ENCODE results near the gene IQCN. TPM values are rescaled to one million over a fixed set of nuclear protein-coding genes. Genes with fewer than 3 reads are reported as not detected.
A peak's percentile ranks its signal among the peaks of the same experiment; 100 is the strongest.

IQCN gene
- total and polyA plus RNA-seq, 4 experiments from 2014 or later, result 0.13 to 5.8 (median 3.6) TPM

GRCh38 chr19:18253130-18253529 is 21.1 kb downstream of the IQCN start:
- H3K9me3 ChIP-seq (ENCODE audit: control insufficient read depth in 1 of 2, low read length in 2 of 2), result no peaks in the 10 kb centered on the region
- H3K27ac ChIP-seq (ENCODE audit: low read depth, low read length), result no peak overlapping the region
- H3K36me3 Mint-ChIP-seq, result no peaks in the 10 kb centered on the region
- intact Hi-C loops (cut with micrococcal nuclease), result loop anchor here (2.0 kb wide), 2 partner anchors 246 to 314 kb away; no protein-coding TSS in a partner anchor
- no peaks in the 10 kb centered on the region for H3K36me3 ChIP-seq (ENCODE audit: insufficient read depth, low read length)
- H3K27me3 ChIP-seq (ENCODE audit: insufficient read depth, low read length), result no peaks in the 10 kb centered on the region
- H3K4me3 ChIP-seq (ENCODE audit: low read length in 2 of 2), result no peak overlapping the region
- no peaks in the 10 kb centered on the region for H3K4me1 ChIP-seq (ENCODE audit: insufficient read depth, low read length)
- H3K27ac Mint-ChIP-seq, result peak overlapping the region in 1 of 7 donors; percentile 7
- CTCF ChIA-PET (ENCODE audit: partially characterized antibody), result interaction anchor here (0.7 to 10.5 kb wide), 19 partner anchors 8 to 194 kb away, joined by 3 to 150 read pairs (median 8); partner anchors contain the start of genes IQCN, MPV17L2 and RAB3A
- peak overlapping the region in 1 of 8 donors; percentile 2 for H3K4me3 Mint-ChIP-seq
- no peaks in the 10 kb centered on the region for H3K9me3 Mint-ChIP-seq
- DNase-seq, result no peak
- H3K4me1 Mint-ChIP-seq, result peaks cover 1 to 7% (median 5%) of the 10 kb centered on the region in 4 donors
- POLR2A ChIA-PET (ENCODE audit: partially characterized antibody), result interaction anchor here (0.7 to 1.9 kb wide), 4 partner anchors 27 to 61 kb away, joined by 3 to 12 read pairs (median 4); partner anchors contain the start of gene RAB3A
- peaks cover 4 to 9% of the 10 kb centered on the region in 2 donors for H3K27me3 Mint-ChIP-seq

- POLR2A ChIA-PET (ENCODE audit: partially characterized antibody), result interaction anchor here (0.8 to 1.9 kb wide), 6 partner anchors 44 to 161 kb away, joined by 3 to 12 read pairs (median 4); partner anchors contain the start of genes MPV17L2 and RAB3A
Measured at GRCh38 chr19:18252370-18252717, 21.9 kb downstream of the IQCN start.

GRCh38 chr19:18251587-18252369 is 22.5 kb downstream of the IQCN start:
- no peaks in the 10 kb centered on the region for H3K9me3 Mint-ChIP-seq
- Histone ChIP-seq H3K36me3 (ENCODE audit: insufficient read depth, low read length) (no peaks in the 10 kb centered on the region), H3K4me3 (ENCODE audit: low read length in 2 of 2) (no peak overlapping the region), H3K27ac (ENCODE audit: low read depth, low read length) (no peak overlapping the region), H3K27me3 (ENCODE audit: insufficient read depth, low read length) (no peaks in the 10 kb centered on the region), H3K9me3 (ENCODE audit: control insufficient read depth in 1 of 2, low read length in 2 of 2) (no peaks in the 10 kb centered on the region), H3K4me1 (ENCODE audit: insufficient read depth, low read length) (no peaks in the 10 kb centered on the region)
- no peak overlapping the region for H3K4me3 Mint-ChIP-seq
- no peaks in the 10 kb centered on the region for H3K36me3 Mint-ChIP-seq
- ChIA-PET CTCF (ENCODE audit: partially characterized antibody) (interaction anchor here (0.6 to 10.5 kb wide), 30 partner anchors 8 to 313 kb away, joined by 3 to 150 read pairs (median 5); partner anchors contain the start of genes IFI30, IQCN, MPV17L2 and RAB3A), POLR2A (ENCODE audit: partially characterized antibody) (interaction anchor here (0.6 to 1.9 kb wide), 6 partner anchors 43 to 161 kb away, joined by 3 to 12 read pairs (median 4); partner anchors contain the start of gene MPV17L2)
- H3K27me3 Mint-ChIP-seq, result peaks cover 4 to 9% of the 10 kb centered on the region in 2 donors
- peak; percentile 74 to 79 (median 76) for DNase-seq
- peak overlapping the region in 2 of 7 donors; percentile 4 to 66 for H3K27ac Mint-ChIP-seq
- peaks cover 1 to 7% (median 5%) of the 10 kb centered on the region in 4 donors for H3K4me1 Mint-ChIP-seq
- intact Hi-C loops (cut with micrococcal nuclease), result loop anchor here (1.0 to 2.0 kb wide), 9 partner anchors 43 to 313 kb away; partner anchors contain the start of gene RAB3A

More at GRCh38 chr19:18252370-18252717, 21.9 kb downstream of the IQCN start:
- H3K27ac ChIP-seq (ENCODE audit: low read depth, low read length), result no peak overlapping the region
- H3K36me3 ChIP-seq (ENCODE audit: insufficient read depth, low read length), result no peaks in the 10 kb centered on the region
- no peaks in the 10 kb centered on the region for H3K4me1 ChIP-seq (ENCODE audit: insufficient read depth, low read length)
- H3K27me3 Mint-ChIP-seq, result peaks cover 4 to 9% of the 10 kb centered on the region in 2 donors
- no peak overlapping the region for H3K4me3 Mint-ChIP-seq
- DNase-seq, result no peak
- no peaks in the 10 kb centered on the region for H3K36me3 Mint-ChIP-seq
- no peaks in the 10 kb centered on the region for H3K27me3 ChIP-seq (ENCODE audit: insufficient read depth, low read length)
- CTCF ChIA-PET (ENCODE audit: partially characterized antibody), result interaction anchor here (0.7 to 10.5 kb wide), 28 partner anchors 8 to 314 kb away, joined by 3 to 150 read pairs (median 6); partner anchors contain the start of genes IFI30, IQCN, MPV17L2 and RAB3A
- H3K4me1 Mint-ChIP-seq, result peaks cover 1 to 7% (median 5%) of the 10 kb centered on the region in 4 donors
- no peaks in the 10 kb centered on the region for H3K9me3 Mint-ChIP-seq
- peak overlapping the region in 1 of 7 donors; percentile 66 for H3K27ac Mint-ChIP-seq
- intact Hi-C loops (cut with micrococcal nuclease), result loop anchor here (1.0 to 2.0 kb wide), 7 partner anchors 44 to 314 kb away; no protein-coding TSS in a partner anchor
- H3K4me3 ChIP-seq (ENCODE audit: low read length in 2 of 2), result no peak overlapping the region
- no peaks in the 10 kb centered on the region for H3K9me3 ChIP-seq (ENCODE audit: control insufficient read depth in 1 of 2, low read length in 2 of 2)

GRCh38 chr19:18249834-18250233 is 24.4 kb downstream of the IQCN start:
- Histone ChIP-seq H3K27me3 (ENCODE audit: insufficient read depth, low read length) (no peaks in the 10 kb centered on the region), H3K36me3 (ENCODE audit: insufficient read depth, low read length) (no peaks in the 10 kb centered on the region), H3K4me3 (ENCODE audit: low read length in 2 of 2) (no peak overlapping the region), H3K27ac (ENCODE audit: low read depth, low read length) (no peak overlapping the region), H3K4me1 (ENCODE audit: insufficient read depth, low read length) (no peaks in the 10 kb centered on the region), H3K9me3 (ENCODE audit: control insufficient read depth in 1 of 2, low read length in 2 of 2) (no peaks in the 10 kb centered on the region)
- ChIA-PET CTCF (ENCODE audit: partially characterized antibody) (interaction anchor here (0.7 to 10.5 kb wide), 13 partner anchors 10 to 433 kb away, joined by 3 to 150 read pairs (median 4); partner anchors contain the start of genes KXD1, MPV17L2 and RAB3A), POLR2A (ENCODE audit: partially characterized antibody) (interaction anchor here (0.9 kb wide), 1 partner anchor 58 kb away, joined by 4 read pairs; no protein-coding TSS in a partner anchor)
- intact Hi-C loops (cut with micrococcal nuclease), result loop anchor here (2.0 kb wide), 1 partner anchor 137 kb away; no protein-coding TSS in a partner anchor
- Mint-ChIP-seq H3K36me3 (no peaks in the 10 kb centered on the region), H3K4me1 (peaks cover 1 to 5% (median 3%) of the 10 kb centered on the region in 4 donors), H3K27ac (no peak overlapping the region), H3K27me3 (peaks cover 4 to 7% of the 10 kb centered on the region in 2 donors), H3K9me3 (no peaks in the 10 kb centered on the region), H3K4me3 (no peak overlapping the region)
- no peak for DNase-seq

GRCh38 chr19:18245297-18245696 is 29.0 kb downstream of the IQCN start:
- no peak overlapping the region for H3K27ac Mint-ChIP-seq
- intact Hi-C loops (cut with micrococcal nuclease), result no loop called here
- no peaks in the 10 kb centered on the region for H3K27me3 Mint-ChIP-seq

GRCh38 chr19:18239303-18239702 is 34.9 kb downstream of the IQCN start:
- Histone ChIP-seq H3K36me3 (ENCODE audit: insufficient read depth, low read length) (no peaks in the 10 kb centered on the region), H3K4me3 (ENCODE audit: low read length in 2 of 2) (no peak overlapping the region), H3K4me1 (ENCODE audit: insufficient read depth, low read length) (no peaks in the 10 kb centered on the region), H3K27me3 (ENCODE audit: insufficient read depth, low read length) (peaks cover 6% of the 10 kb centered on the region), H3K9me3 (ENCODE audit: control insufficient read depth in 1 of 2, low read length in 2 of 2) (no peaks in the 10 kb centered on the region), H3K27ac (ENCODE audit: low read depth, low read length) (no peak overlapping the region)
- POLR2A ChIA-PET (ENCODE audit: partially characterized antibody), result no interaction called here
- no peaks in the 10 kb centered on the region for H3K36me3 Mint-ChIP-seq
- CTCF ChIA-PET (ENCODE audit: partially characterized antibody), result interaction anchor here (1.1 kb wide), 1 partner anchor 11 kb away, joined by 4 read pairs; no protein-coding TSS in a partner anchor
- intact Hi-C loops (cut with micrococcal nuclease), result no loop called here
- no peak overlapping the region for H3K4me3 Mint-ChIP-seq
- no peaks in the 10 kb centered on the region for H3K9me3 Mint-ChIP-seq
- H3K4me1 Mint-ChIP-seq, result no peaks in the 10 kb centered on the region
- H3K27me3 Mint-ChIP-seq, result peaks cover 15 to 25% of the 10 kb centered on the region in 2 donors
- DNase-seq, result no peak
- H3K27ac Mint-ChIP-seq, result no peak overlapping the region

More at GRCh38 chr19:18245297-18245696, 29.0 kb downstream of the IQCN start:
- ChIA-PET POLR2A (ENCODE audit: partially characterized antibody) (interaction anchor here (0.6 kb wide), 1 partner anchor 158 kb away, joined by 3 read pairs; no protein-coding TSS in a partner anchor), CTCF (ENCODE audit: partially characterized antibody) (interaction anchor here (1.1 to 2.2 kb wide), 4 partner anchors 9 to 53 kb away, joined by 3 to 6 read pairs (median 6); partner anchors contain the start of gene MPV17L2)
- no peak for DNase-seq
- H3K36me3 Mint-ChIP-seq, result no peaks in the 10 kb centered on the region
- H3K4me3 Mint-ChIP-seq, result no peak overlapping the region
- no peaks in the 10 kb centered on the region for H3K4me1 ChIP-seq (ENCODE audit: insufficient read depth, low read length)
- no peak overlapping the region for H3K4me3 ChIP-seq (ENCODE audit: low read length in 2 of 2)
- no peak overlapping the region for H3K27ac ChIP-seq (ENCODE audit: low read depth, low read length)
- H3K4me1 Mint-ChIP-seq, result no peaks in the 10 kb centered on the region
- H3K9me3 ChIP-seq (ENCODE audit: control insufficient read depth in 1 of 2, low read length in 2 of 2), result no peaks in the 10 kb centered on the region
- no peaks in the 10 kb centered on the region for H3K36me3 ChIP-seq (ENCODE audit: insufficient read depth, low read length)
- no peaks in the 10 kb centered on the region for H3K27me3 ChIP-seq (ENCODE audit: insufficient read depth, low read length)
- no peaks in the 10 kb centered on the region for H3K9me3 Mint-ChIP-seq
